Thyroid gland (tissue), 4 donors: ENCODE results near the gene PIP5K1A. TPM values are rescaled to one million over a fixed set of nuclear protein-coding genes. Genes with fewer than 3 reads are reported as not detected.
A peak's percentile ranks its signal among the peaks of the same experiment; 100 is the strongest.

Experiments used
- DNase-seq, 2 donors: peaks; one replicate each; pipeline ENCODE4 v3.0.0-alpha.2; 2019
- H3K27ac ChIP-seq, 3 donors: fragments of 200-600 bp; sonication (generic); 1 replicate in 2 of 3; 2 replicates in 1 of 3; pipeline ENCODE4 v1.5.1; 2016 to 2019; ENCODE audit warnings: mild to moderate bottlenecking in 1 of 3, moderate library complexity in 1 of 3
- H3K27me3 ChIP-seq: fragments of 200-600 bp; sonication (generic); one replicate; pipeline ENCODE4 v1.5.1; 2019
- H3K36me3 ChIP-seq, 2 donors: fragments of 200-600 bp; sonication (generic); one replicate each; pipeline ENCODE4 v1.5.1; 2016 to 2019
- H3K4me1 ChIP-seq, 2 donors: fragments of 200-600 bp; sonication (generic); one replicate each; pipeline ENCODE4 v1.5.1; 2017 to 2019
- H3K4me3 ChIP-seq, 3 donors: fragments of 200-600 bp; sonication (generic); replicated peaks in 1 of 3; 1 replicate in 2 of 3; 2 replicates in 1 of 3; pipeline ENCODE4 v1.5.1; 2016; ENCODE audit warnings: mild to moderate bottlenecking in 1 of 3
- H3K9me3 ChIP-seq: fragments of 200-600 bp; sonication (generic); one replicate; pipeline ENCODE4 v1.5.1; 2017
- CTCF ChIP-seq, 6 experiments: fragments of 200-600 bp in 3 of 6; fragments of 450-650 bp in 3 of 6; sonication (generic) in 3 of 6; IDR thresholded peaks; one replicate each; pipeline ENCODE4 v1.5.1; 2016 to 2019; ENCODE audit warnings: antibody characterized with exemption in 6 of 6, mild to moderate bottlenecking in 2 of 6, inconsistent platforms in 1 of 6, moderate library complexity in 1 of 6
- POLR2A ChIP-seq, 2 donors: fragments of 450-650 bp; IDR thresholded peaks; one replicate each; pipeline ENCODE4 v1.6.1; 2017; ENCODE audit warnings: antibody characterized with exemption in 2 of 2, mild to moderate bottlenecking in 2 of 2, moderate library complexity in 1 of 2
- WGBS, 2 donors: methylation state at CpG; one replicate each; pipeline ENCODE4 v1.1.5; 2017; 5-methylcytosine and 5-hydroxymethylcytosine counted together
- intact Hi-C: fragments of 100-400 bp; cut with DNase I; formaldehyde crosslinking; loops from one replicate; pipeline ENCODE4 v1.15.1; 2023
- total RNA-seq, 4 donors: library from RNA; depleted of rRNA; stranded (reverse); fragments of >200 nt; gene quantifications; one replicate each; pipeline ENCODE4 v1.2.3, GENCODE V29; 2016

The PIP5K1A gene
- total RNA-seq, 4 donors from 2014 or later, result 53.4 to 74.5 (median 57.8) TPM

- TF ChIP-seq CTCF (IDR thresholded peaks at IDR 0.05), result no peak
- no peak for TF ChIP-seq POLR2A (IDR thresholded peaks at IDR 0.05)
- no peaks in the 10 kb centered on the region for H3K9me3 ChIP-seq
- intact Hi-C loops, result loop anchor here (5.0 to 10.0 kb wide), 2 partner anchors 56 to 134 kb away; no protein-coding TSS in a partner anchor
- DNase-seq, result peak; percentile 25 to 27
- 82 to 84% methylated on average over 4 to 17 of the region's 22 CpGs for WGBS, 2 donors
- H3K27ac ChIP-seq, result no peak overlapping the region
- no peaks in the 10 kb centered on the region for H3K27me3 ChIP-seq
- H3K4me1 ChIP-seq, result peaks cover 0 to 1% of the 10 kb centered on the region in 2 donors
- no peak overlapping the region for H3K4me3 ChIP-seq
- peaks cover 25 to 27% of the 10 kb centered on the region in 2 donors for H3K36me3 ChIP-seq
Observed at GRCh38 chr1:151158751-151159251, 39.6 kb upstream of the PIP5K1A start.

DNA sequence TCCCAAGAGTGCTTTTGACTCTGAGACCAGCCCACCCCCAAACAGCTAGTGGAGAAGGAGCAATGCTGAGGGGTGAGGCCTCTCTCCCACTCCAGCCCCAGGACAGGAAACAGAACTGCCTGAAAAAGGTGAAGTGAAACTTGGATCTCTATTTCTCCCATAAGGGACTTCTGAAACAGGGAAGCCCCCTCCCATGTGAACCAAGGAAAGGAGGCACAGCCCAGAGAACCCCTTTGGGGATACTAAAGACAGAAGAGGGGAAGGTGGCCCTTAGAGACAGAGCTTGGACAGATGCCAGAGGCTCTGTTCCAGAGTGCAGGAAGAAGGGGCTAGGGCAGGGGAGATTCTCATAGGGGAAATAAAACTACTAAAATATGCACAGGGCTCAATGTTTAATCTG lies 39.0 kb upstream of the PIP5K1A start:
- H3K4me3 ChIP-seq, result no peak overlapping the region
- peaks cover 3 to 7% of the 10 kb centered on the region in 2 donors for H3K4me1 ChIP-seq
- TF ChIP-seq POLR2A (IDR thresholded peaks at IDR 0.05) (no peak), CTCF (IDR thresholded peaks at IDR 0.05) (no peak)
- H3K27me3 ChIP-seq, result no peaks in the 10 kb centered on the region
- peak overlapping the region in 1 of 3 donors; percentile 17 for H3K27ac ChIP-seq
- DNase-seq, result no peak
- H3K9me3 ChIP-seq, result no peaks in the 10 kb centered on the region
- H3K36me3 ChIP-seq, result peaks cover 25 to 27% of the 10 kb centered on the region in 2 donors
- intact Hi-C loops, result loop anchor here (5.0 to 10.0 kb wide), 2 partner anchors 57 to 135 kb away; no protein-coding TSS in a partner anchor

DNA sequence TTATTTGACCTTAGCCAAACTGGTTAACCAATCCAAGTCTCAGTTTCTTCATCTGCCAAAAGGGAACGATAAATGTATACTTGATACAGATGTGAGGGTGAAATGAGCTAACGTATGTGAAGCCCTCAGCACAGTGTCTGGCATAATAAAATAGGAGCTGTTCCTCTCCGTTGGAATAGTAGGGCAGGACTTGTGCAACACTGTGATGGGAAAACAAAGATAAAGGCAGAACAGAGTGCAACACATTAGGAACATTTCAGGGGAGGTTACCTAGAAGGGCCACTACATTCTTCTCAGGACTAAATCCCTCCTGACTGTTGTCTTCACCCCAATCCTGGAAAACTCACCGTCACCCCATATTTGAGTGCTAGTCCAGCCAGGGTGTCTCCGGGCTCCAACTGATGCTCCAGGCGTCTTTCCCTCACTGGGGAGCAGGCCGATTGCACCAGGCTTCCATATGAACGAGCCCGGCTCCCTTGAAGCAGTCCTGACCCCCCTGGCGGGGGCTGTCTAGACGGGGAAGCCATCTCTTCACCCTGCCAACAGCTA lies 33.5 kb upstream of the PIP5K1A start:
- H3K36me3 ChIP-seq, result peaks cover 17 to 18% of the 10 kb centered on the region in 2 donors
- DNase-seq, result no peak
- TF ChIP-seq CTCF (IDR thresholded peaks at IDR 0.05), result no peak
- no peak for TF ChIP-seq POLR2A (IDR thresholded peaks at IDR 0.05)
- WGBS, 2 donors, result 15 to 18% methylated on average over 11 of the region's 11 CpGs
- peaks cover 14 to 21% of the 10 kb centered on the region in 2 donors for H3K4me1 ChIP-seq
- intact Hi-C loops, result no loop called here
- H3K4me3 ChIP-seq, result peak overlapping the region; percentile 11 to 59 (median 53)
- no peaks in the 10 kb centered on the region for H3K9me3 ChIP-seq
- peak overlapping the region; percentile 70 to 91 (median 76) for H3K27ac ChIP-seq
- no peaks in the 10 kb centered on the region for H3K27me3 ChIP-seq

DNA sequence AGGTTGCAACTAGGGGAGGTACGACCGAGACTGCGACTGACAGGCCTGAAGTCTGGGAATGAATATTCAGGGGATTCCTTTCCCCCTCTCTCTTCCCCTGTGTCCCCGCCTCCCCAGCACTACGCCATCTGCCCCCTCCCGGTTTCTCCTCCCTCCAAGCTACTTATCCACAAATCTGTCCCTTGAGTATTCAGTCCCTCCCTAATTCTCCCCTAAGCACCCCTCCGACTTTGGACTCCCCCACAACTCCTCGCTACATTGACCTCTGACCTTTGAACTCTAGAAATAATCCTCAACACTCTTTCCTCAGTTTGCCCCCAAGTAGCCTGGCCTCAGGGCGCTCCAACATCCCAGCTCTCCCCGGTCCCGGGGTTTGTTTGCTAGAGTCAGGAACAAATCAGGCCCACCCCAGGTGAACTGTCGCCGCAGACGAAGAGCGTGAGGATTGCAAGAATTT lies 33.0 kb upstream of the PIP5K1A start:
- H3K27ac ChIP-seq, result peak overlapping the region; percentile 70 to 91 (median 76)
- intact Hi-C loops, result no loop called here
- peak; percentile 34 to 52 for DNase-seq
- H3K9me3 ChIP-seq, result no peaks in the 10 kb centered on the region
- peak overlapping the region; percentile 24 to 59 (median 53) for H3K4me3 ChIP-seq
- peaks cover 16% of the 10 kb centered on the region in 2 donors for H3K36me3 ChIP-seq
- TF ChIP-seq POLR2A (IDR thresholded peaks at IDR 0.05) (no peak), CTCF (IDR thresholded peaks at IDR 0.05) (no peak)
- H3K4me1 ChIP-seq, result peaks cover 14 to 21% of the 10 kb centered on the region in 2 donors
- 4 to 7% methylated on average over 15 of the region's 15 CpGs for WGBS, 2 donors
- H3K27me3 ChIP-seq, result no peaks in the 10 kb centered on the region
